NCI-H1048 (cell line): ENCODE measurements around the gene MMP19.
"Not testable (repeated sequence)": the region's sequence is repeated elsewhere in the genome, so short reads cannot be mapped to it uniquely, and the experiment has no call there.

Experiments
- DNase-seq: peaks from one replicate; lab custom pipeline; 2025; lab: John Stamatoyannopoulos, UW

MMP19 gene

GRCh38 chr12:55844961-55845360 lies 2.2 kb upstream of the MMP19 start:
- DNase-seq, result no peak

DNA sequence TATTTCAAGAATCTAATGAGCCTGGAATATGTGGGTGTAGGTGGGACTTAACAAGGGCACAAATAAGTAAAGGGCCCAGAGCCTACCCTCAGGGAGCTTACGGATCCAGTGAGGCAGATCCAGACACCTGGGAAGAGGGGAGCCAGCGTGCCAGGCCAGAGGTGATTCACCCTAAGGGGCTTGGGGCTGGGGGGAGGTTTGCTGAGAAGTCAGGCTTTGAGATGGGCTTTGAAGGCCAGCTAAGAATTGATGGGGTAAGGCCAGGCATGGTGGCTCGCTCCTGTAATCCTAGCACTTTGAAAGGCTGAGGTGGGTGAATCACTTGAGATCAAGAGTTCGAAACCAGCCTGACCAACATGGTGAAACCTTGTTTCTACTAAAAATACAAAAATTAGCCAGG lies 695 bp upstream of the MMP19 start:
- DNase-seq, result no peak

- no peak for DNase-seq
These were observed 2.0 kb downstream of the MMP19 start for GRCh38 chr12:55840581-55841351.

GRCh38 chr12:55839345-55840140 lies 3.2 kb downstream of the MMP19 start:
- no peak for DNase-seq

DNA sequence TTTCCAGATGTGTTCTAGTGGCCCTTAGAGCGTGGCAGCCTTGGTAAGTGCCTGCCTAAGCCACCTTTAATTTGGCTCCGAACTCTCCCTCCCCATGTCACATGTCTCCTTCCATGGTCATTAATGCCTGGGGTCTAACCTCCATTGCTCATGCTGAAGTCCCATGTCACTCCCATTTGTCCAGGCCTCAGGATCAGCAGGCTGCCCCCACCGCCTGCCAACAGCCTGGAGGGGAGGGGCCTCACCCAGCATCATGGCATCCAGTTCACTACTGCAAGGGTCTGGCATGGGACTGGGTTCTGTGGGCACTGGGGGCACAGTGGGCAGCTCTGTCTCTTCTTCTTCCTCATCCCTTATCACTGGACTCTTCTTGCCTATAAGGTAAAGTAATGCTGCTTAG lies 4.4 kb downstream of the MMP19 start:
- DNase-seq, result no peak

- DNase-seq, result not testable (repeated sequence)
These were observed 8.3 kb downstream of the MMP19 start for GRCh38 chr12:55834400-55834799.

DNA sequence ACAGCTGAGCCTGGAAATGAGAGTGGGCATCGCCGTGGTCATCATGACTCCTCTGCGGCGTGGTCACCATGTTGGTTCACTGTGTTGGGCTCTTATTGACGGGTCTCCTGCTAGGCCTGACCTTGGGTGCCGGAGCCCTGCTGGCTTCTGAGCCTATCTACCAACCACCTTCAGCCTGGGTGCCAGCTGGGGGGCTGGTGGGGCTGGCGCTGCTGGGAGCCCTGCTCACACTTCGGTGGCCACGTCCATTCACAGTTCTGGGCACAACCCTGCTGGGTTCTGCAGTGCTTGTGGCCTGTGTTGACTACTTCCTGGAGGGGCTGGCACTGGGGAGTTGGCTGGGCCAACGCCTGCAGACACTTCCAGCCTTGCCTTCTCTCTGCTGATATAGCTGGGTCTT lies 9.7 kb downstream of the MMP19 start:
- no peak for DNase-seq

DNA sequence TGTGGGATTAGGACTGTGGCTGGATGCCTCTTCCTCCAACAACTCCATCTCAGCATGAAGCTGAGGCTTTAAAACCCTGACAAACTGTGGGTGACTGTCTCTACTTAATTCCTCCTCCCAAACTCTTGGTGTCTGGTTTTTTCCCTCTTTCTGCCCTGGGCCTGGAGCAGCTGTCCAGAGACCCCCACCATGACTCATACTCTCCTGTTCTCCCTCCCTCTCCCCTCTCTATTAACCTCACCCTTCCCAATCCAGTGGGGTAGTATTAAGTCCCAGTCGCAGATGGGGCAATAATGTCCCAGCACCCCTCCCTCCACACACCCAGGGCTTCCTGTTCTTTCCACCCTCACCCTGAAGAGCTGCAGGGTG lies 11.3 kb downstream of the MMP19 start:
- DNase-seq, result no peak

- no peak for DNase-seq
These were observed 11.9 kb downstream of the MMP19 start for GRCh38 chr12:55830601-55831446.

- no peak for DNase-seq
These were observed 12.7 kb downstream of the MMP19 start for GRCh38 chr12:55829967-55830600.

DNA sequence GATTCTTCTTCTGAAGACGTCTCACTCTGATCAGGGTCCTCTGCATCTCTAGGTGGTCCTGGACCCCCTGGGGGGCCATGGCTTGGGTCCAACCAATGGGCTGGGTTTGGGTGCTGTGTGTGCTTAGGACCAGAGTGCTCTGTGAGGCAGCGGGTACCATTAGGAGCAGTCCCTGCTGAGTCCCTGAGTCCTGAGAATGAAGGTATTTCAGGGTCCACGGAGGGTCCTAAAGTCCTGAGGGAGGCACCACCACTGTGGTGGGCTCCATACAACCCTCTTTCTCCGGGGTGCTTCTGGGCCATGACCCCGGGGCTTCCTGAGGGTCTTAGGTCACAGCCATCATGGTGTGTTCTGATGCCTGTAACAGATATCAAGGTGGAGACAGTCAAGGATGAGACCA lies 14.4 kb downstream of the MMP19 start:
- DNase-seq, result no peak

- DNase-seq, result no peak
These were observed 14.9 kb downstream of the MMP19 start for GRCh38 chr12:55827806-55828205.

GRCh38 chr12:55824726-55825125 lies 18.0 kb downstream of the MMP19 start:
- DNase-seq, result no peak

- DNase-seq, result no peak
These were observed 19.3 kb downstream of the MMP19 start for GRCh38 chr12:55823419-55823818.

DNA sequence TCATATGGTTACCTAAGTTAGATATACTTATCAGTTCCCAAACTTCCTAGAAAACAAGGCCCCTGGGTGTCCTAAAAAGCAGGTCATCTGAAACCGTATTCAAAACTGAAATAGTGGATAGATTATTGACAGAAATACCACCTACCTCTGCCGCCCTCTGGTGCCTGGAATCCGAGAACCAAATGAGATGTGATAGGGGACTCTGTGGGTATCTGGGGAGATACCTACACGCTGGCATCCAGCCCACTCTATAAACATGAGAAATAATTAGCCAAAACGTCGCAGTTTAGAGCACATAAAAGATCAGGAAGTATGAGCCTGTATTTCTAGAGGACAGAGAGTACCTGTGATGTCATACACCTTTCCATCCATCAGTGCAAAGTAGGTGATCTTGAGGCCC lies 20.5 kb downstream of the MMP19 start:
- DNase-seq, result no peak

GRCh38 chr12:55820679-55821078 lies 22.1 kb downstream of the MMP19 start:
- no peak for DNase-seq

GRCh38 chr12:55818886-55819285 lies 23.9 kb downstream of the MMP19 start:
- DNase-seq, result no peak

DNA sequence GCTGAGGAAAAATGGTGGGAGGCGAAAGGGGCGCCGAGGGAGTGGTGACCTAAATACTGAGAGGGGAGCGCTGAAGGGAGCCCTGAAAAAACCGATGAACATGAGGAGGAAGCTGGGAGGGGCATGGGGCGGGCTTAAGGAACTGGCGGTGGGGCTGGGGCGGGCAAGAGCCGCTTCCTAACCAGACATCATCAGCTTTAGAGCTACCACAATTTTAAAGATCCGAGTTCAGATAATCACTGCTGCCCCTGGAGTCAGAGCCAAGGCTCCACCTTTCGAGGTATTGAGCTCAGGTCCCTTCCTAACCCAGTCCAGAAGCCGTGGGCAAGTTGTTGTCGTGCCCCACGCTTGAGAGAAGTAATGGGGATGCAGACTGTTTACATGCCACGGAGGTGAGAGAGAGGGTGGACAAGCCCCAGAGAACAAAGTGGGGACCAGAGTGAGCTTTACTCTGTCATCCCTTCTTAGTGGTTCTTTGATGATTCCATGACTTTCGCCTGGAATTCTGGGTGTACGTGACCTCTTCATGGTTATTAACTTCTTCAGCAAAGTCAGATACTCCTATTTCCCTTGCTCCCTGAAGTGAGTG lies 24.5 kb downstream of the MMP19 start:
- DNase-seq, result no peak

GRCh38 chr12:55817345-55818139 lies 25.2 kb downstream of the MMP19 start, which contains the start of the genes ORMDL2 and SARNP:
Gene ORMDL2, plus strand, starts transcription at chr12:55818041. Its CDS starts 959 bp downstream, at chr12:55819000.
Gene SARNP, minus strand, starts transcription at chr12:55817724. Its CDS starts 23 bp downstream, at chr12:55817701.
- DNase-seq, result peak; percentile 99

- no peak for DNase-seq
These were observed 25.8 kb downstream of the MMP19 start for GRCh38 chr12:55816881-55817344.
